ENCODE results near the gene NDEL1. TPM values are rescaled to one million over a fixed set of nuclear protein-coding genes. Genes with fewer than 3 reads are reported as not detected.

NDEL1 gene
- total RNA-seq, 1 experiment from 2014 or later = 38.4 TPM

DNA sequence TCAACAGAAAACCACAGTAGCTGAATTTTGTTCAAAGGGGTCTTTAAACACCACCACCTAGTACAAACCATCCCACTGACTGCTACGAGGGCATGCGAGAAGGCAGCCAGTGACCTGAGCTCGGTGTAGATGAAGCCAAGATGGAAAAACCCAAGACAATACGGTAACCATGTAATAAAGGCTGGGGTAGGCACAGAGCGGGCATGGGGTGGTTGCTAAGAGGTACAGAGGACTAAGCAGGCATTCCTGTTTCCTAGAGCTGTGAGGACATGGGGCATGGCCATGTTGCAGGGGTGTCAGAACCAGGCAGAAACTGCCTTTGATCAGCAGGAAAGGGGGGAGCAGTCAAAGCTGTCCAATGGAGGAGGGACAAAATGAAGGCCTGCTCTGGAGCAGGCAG lies 52.1 kb downstream of the NDEL1 start:
- no peaks in the 10 kb centered on the region for H3K4me1 Mint-ChIP-seq
- 0 out of 5 replicates have a peak, but pooled peaks cover 0 to 2% of the 10 kb centered on the region in 2 experiments for H3K9me3 Mint-ChIP-seq
- Histone ChIP-seq H3K23me2 (ENCODE audit: insufficient read length, low read depth, low read length, poor library complexity, severe bottlenecking) (no peaks in the 10 kb centered on the region), H2BK15ac (ENCODE audit: low read depth, low read length) (no peak overlapping the region), H2BK5ac (ENCODE audit: insufficient read length, low read length) (no peak overlapping the region), H3K9me3 (ENCODE audit: control insufficient read depth, low read depth, low read length) (no peaks in the 10 kb centered on the region), H3K4me2 (ENCODE audit: insufficient read depth, insufficient read length, low read length) (no peak overlapping the region), H3K56ac (ENCODE audit: insufficient read length, low read depth, low read length) (no peak overlapping the region), H3K18ac (ENCODE audit: insufficient read length, low read depth, low read length) (no peak overlapping the region), H2AK5ac (ENCODE audit: insufficient read length, low read length) (no peak overlapping the region), H3K23ac (ENCODE audit: insufficient read length, low read depth, low read length) (no peak overlapping the region), H3K4me1 (ENCODE audit: insufficient read depth, low read length) (no peaks in the 10 kb centered on the region), H2BK12ac (ENCODE audit: insufficient read length, low read depth, low read length) (no peak overlapping the region), H2BK20ac (ENCODE audit: low read depth, low read length, poor library complexity, severe bottlenecking) (no peak overlapping the region), H3K9ac (ENCODE audit: extremely low read depth, insufficient read length, low read length) (no peak overlapping the region), H3K27ac (ENCODE audit: insufficient read length, low read depth, low read length) (no peak overlapping the region), H4K20me1 (ENCODE audit: control insufficient read depth, insufficient read depth, insufficient read length) (no peaks in the 10 kb centered on the region), H2AFZ (ENCODE audit: low read length) (no peak overlapping the region), H2BK120ac (ENCODE audit: low read depth, low read length, poor library complexity, severe bottlenecking) (no peak overlapping the region), H3K4ac (ENCODE audit: low read depth, low read length) (no peak overlapping the region), H3K79me2 (ENCODE audit: insufficient read depth, low read length) (no peaks in the 10 kb centered on the region), H4K91ac (ENCODE audit: insufficient read length, low read depth, low read length) (no peak overlapping the region), H4K5ac (ENCODE audit: insufficient read length, low read depth, low read length) (no peak overlapping the region), H3K79me1 (ENCODE audit: insufficient read depth, low read depth, low read length, poor library complexity, severe bottlenecking) (no peaks in the 10 kb centered on the region), H4K8ac (replicated peaks; ENCODE audit: insufficient read length, low read depth, low read length) (no peak overlapping the region), H3T11ph (ENCODE audit: low read length) (no peak overlapping the region), H3K27me3 (ENCODE audit: insufficient read depth, low read length) (no peaks in the 10 kb centered on the region), H3K14ac (ENCODE audit: insufficient read depth, low read length) (no peak overlapping the region)
- TF ChIP-seq, protein P1, sequence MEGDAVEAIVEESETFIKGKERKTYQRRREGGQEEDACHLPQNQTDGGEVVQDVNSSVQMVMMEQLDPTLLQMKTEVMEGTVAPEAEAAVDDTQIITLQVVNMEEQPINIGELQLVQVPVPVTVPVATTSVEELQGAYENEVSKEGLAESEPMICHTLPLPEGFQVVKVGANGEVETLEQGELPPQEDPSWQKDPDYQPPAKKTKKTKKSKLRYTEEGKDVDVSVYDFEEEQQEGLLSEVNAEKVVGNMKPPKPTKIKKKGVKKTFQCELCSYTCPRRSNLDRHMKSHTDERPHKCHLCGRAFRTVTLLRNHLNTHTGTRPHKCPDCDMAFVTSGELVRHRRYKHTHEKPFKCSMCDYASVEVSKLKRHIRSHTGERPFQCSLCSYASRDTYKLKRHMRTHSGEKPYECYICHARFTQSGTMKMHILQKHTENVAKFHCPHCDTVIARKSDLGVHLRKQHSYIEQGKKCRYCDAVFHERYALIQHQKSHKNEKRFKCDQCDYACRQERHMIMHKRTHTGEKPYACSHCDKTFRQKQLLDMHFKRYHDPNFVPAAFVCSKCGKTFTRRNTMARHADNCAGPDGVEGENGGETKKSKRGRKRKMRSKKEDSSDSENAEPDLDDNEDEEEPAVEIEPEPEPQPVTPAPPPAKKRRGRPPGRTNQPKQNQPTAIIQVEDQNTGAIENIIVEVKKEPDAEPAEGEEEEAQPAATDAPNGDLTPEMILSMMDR (conservative IDR thresholded peaks at IDR 0.05) = no peak
- DNase-seq = no peak
- no peaks in the 10 kb centered on the region for H3K27me3 Mint-ChIP-seq (ENCODE audit: low read depth)
- WGBS (ENCODE audit: extremely low coverage, insufficient read length, low lambda C conversion rate) = no CpG with 5 or more reads among the region's 5 CpGs
- H3K36me3 Mint-ChIP-seq (ENCODE audit: insufficient read depth in 1 of 3, low read depth in 3 of 3) = peaks cover 79 to 99% (median 95%) of the 10 kb centered on the region in 3 experiments
- H3K4me3 Mint-ChIP-seq = no peak overlapping the region
- peak overlapping the region in 1 of 3 experiments; percentile 5; a peak in 3 of 7 replicates for H3K27ac Mint-ChIP-seq

Measured in H9 (cell line).